GM23338 (cell line): ENCODE measurements around the gene IL22. TPM values are rescaled to one million over a fixed set of nuclear protein-coding genes. Genes with fewer than 3 reads are reported as not detected.

Experiments used
- ATAC-seq: fragments of 200-7000 bp; cut with Tn5 transposase; 3 replicates; pipeline ENCODE4 v1.9.1; 2020
- DNase-seq: peaks from one replicate; pipeline ENCODE4 v3.0.0-alpha.2; 2015; ENCODE audit warnings: low spot score
- H2AFZ ChIP-seq: fragments of 200-600 bp; sonication (generic); 2 replicates; pipeline ENCODE4 v1.8.0; 2016; ENCODE audit warnings: antibody characterized with exemption, mild to moderate bottlenecking, moderate library complexity
- H3F3A ChIP-seq: fragments of 200-600 bp; sonication (generic); replicated peaks from 2 replicates; pipeline ENCODE4 v1.8.0; 2017; ENCODE audit warnings: antibody characterized with exemption, mixed run types, low read depth
- H3K27ac ChIP-seq: fragments of 200-600 bp; sonication (generic); 2 replicates; pipeline ENCODE4 v1.6.1; 2016; ENCODE audit warnings: low read depth
- H3K27me3 ChIP-seq: fragments of 200-600 bp; sonication (generic); 2 replicates; pipeline ENCODE4 v1.8.0; 2016; ENCODE audit warnings: mild to moderate bottlenecking, mixed run types, moderate library complexity; ENCODE audit not compliant: insufficient read depth
- H3K36me3 ChIP-seq: fragments of 200-600 bp; sonication (generic); 2 replicates; pipeline ENCODE4 v1.8.0; 2016; ENCODE audit warnings: mild to moderate bottlenecking; ENCODE audit not compliant: insufficient read depth
- H3K4me1 ChIP-seq: fragments of 200-600 bp; sonication (generic); 2 replicates; pipeline ENCODE4 v1.8.0; 2016; ENCODE audit warnings: mild to moderate bottlenecking, moderate library complexity; ENCODE audit not compliant: insufficient read depth
- H3K4me2 ChIP-seq: fragments of 200-600 bp; sonication (generic); 2 replicates; pipeline ENCODE4 v1.7.1; 2017; ENCODE audit warnings: mixed run types
- H3K4me3 ChIP-seq: fragments of 200-600 bp; sonication (generic); 2 replicates; pipeline ENCODE4 v1.6.1; 2016; ENCODE audit warnings: mixed run types
- H3K79me2 ChIP-seq: fragments of 200-600 bp; sonication (generic); replicated peaks from 2 replicates; pipeline ENCODE4 v1.8.0; 2017; ENCODE audit warnings: mild to moderate bottlenecking; ENCODE audit not compliant: insufficient read depth
- H3K9me2 ChIP-seq: fragments of 200-600 bp; sonication (generic); 2 replicates; pipeline ENCODE4 v1.8.0; 2017; ENCODE audit not compliant: insufficient read depth
- H4K20me1 ChIP-seq: fragments of 200-600 bp; sonication (generic); replicated peaks from 2 replicates; pipeline ENCODE4 v1.8.0; 2017; ENCODE audit warnings: mild to moderate bottlenecking; ENCODE audit not compliant: insufficient read depth
- H3K27ac Mint-ChIP-seq: 2 replicates; pipeline ENCODE4 v1.8.0; 2020; ENCODE audit warnings: inconsistent platforms, mild to moderate bottlenecking, moderate library complexity, mixed read lengths
- H3K27me3 Mint-ChIP-seq: 3 replicates; pipeline ENCODE4 v1.8.0; 2022; ENCODE audit warnings: low read depth, mild to moderate bottlenecking, moderate library complexity, mixed read lengths, inconsistent platforms; ENCODE audit not compliant: insufficient read depth, poor library complexity
- H3K36me3 Mint-ChIP-seq: 3 replicates; pipeline ENCODE4 v1.8.0; 2021; ENCODE audit warnings: low read depth, mild to moderate bottlenecking, inconsistent platforms, moderate library complexity, mixed read lengths
- H3K4me1 Mint-ChIP-seq: 3 replicates; pipeline ENCODE4 v1.8.0; 2020; ENCODE audit warnings: mild to moderate bottlenecking, inconsistent platforms, mixed read lengths
- H3K4me3 Mint-ChIP-seq: 3 replicates; pipeline ENCODE4 v1.8.0; 2021; ENCODE audit warnings: moderate library complexity, mild to moderate bottlenecking, inconsistent platforms, mixed read lengths
- H3K9me3 Mint-ChIP-seq: 3 replicates; pipeline ENCODE4 v1.8.0; 2020; ENCODE audit warnings: moderate library complexity, mild to moderate bottlenecking, inconsistent platforms, mixed read lengths
- CREB1 ChIP-seq: fragments of 250-450 bp; sonication (Bioruptor Pico); IDR thresholded peaks from 2 replicates; pipeline ENCODE4 v1.5.0; 2020; ENCODE audit warnings: low read depth, mild to moderate bottlenecking, moderate library complexity
- CTCF ChIP-seq, 2 experiments: fragments of 200-600 bp in 1 of 2; sonication (generic) in 1 of 2; conservative IDR thresholded peaks; 2 replicates each; pipeline versions ENCODE4 v1.5.1 to v1.6.1; 2016 to 2017; ENCODE audit warnings: antibody characterized with exemption in 2 of 2, low read depth in 2 of 2, mild to moderate bottlenecking in 2 of 2, moderate library complexity in 1 of 2
- ETS1 ChIP-seq: IDR thresholded peaks from 2 replicates; pipeline ENCODE4 v1.6.1; 2016; ENCODE audit warnings: antibody characterized with exemption
- EZH2 ChIP-seq: fragments of 200-600 bp; sonication (generic); IDR thresholded peaks from one replicate; pipeline ENCODE4 v1.8.0; 2017; ENCODE audit warnings: antibody characterized with exemption, mild to moderate bottlenecking, low read depth; ENCODE audit not compliant: unreplicated experiment
- EZH2phosphoT487 ChIP-seq: fragments of 200-600 bp; sonication (generic); IDR thresholded peaks from one replicate; pipeline ENCODE4 v1.8.1; 2018; ENCODE audit warnings: antibody characterized with exemption; ENCODE audit not compliant: unreplicated experiment
- JUNB ChIP-seq: IDR thresholded peaks from one replicate; pipeline ENCODE4 v1.6.1; 2016; ENCODE audit warnings: antibody characterized with exemption; ENCODE audit not compliant: unreplicated experiment
- NANOG ChIP-seq: IDR thresholded peaks from 2 replicates; pipeline ENCODE4 v1.6.1; 2016; ENCODE audit warnings: antibody characterized with exemption, borderline replicate concordance
- POLR2AphosphoS5 ChIP-seq: IDR thresholded peaks from 2 replicates; pipeline ENCODE4 v1.6.1; 2016; ENCODE audit warnings: antibody characterized with exemption, low read depth
- REST ChIP-seq: IDR thresholded peaks from one replicate; pipeline ENCODE4 v1.6.1; 2018; ENCODE audit warnings: antibody characterized with exemption; ENCODE audit not compliant: unreplicated experiment
- STAT1 ChIP-seq: IDR thresholded peaks from one replicate; pipeline ENCODE4 v1.6.1; 2016; ENCODE audit warnings: antibody characterized with exemption; ENCODE audit not compliant: unreplicated experiment
- ZNF114 ChIP-seq: fragments of 250-450 bp; sonication (Bioruptor Pico); IDR thresholded peaks from 2 replicates; pipeline ENCODE4 v1.5.0; 2020; ENCODE audit warnings: mild to moderate bottlenecking, moderate library complexity
- ZNF331 ChIP-seq: fragments of 250-450 bp; sonication (Bioruptor Pico); IDR thresholded peaks from 2 replicates; pipeline ENCODE4 v1.5.0; 2020; ENCODE audit warnings: low read depth, mild to moderate bottlenecking, moderate library complexity
- ZNF462 ChIP-seq: fragments of 250-450 bp; sonication (Bioruptor Pico); IDR thresholded peaks from 2 replicates; pipeline ENCODE4 v1.5.0; 2020; ENCODE audit warnings: mild to moderate bottlenecking, moderate library complexity
- polyA plus RNA-seq: library from polyadenylated mRNA; unstranded; fragments of >200 nt; fragmentation: Nextera tagmentation; extraction: Ambion mirVana; gene quantifications from 2 replicates; pipeline ENCODE4 v1.2.1, GENCODE V29; 2016
- total RNA-seq: library from RNA; depleted of rRNA; stranded (reverse); fragments of >200 nt; shearing (Covaris generic); gene quantifications from 2 replicates; pipeline ENCODE4 v1.2.3, GENCODE V29; 2014

The IL22 gene
- total and polyA plus RNA-seq, 2 experiments from 2014 or later, result not detected

- Mint-ChIP-seq H3K9me3 (no peaks in the 10 kb centered on the region), H3K4me1 (peaks cover 18% of the 10 kb centered on the region), H3K4me3 (no peak overlapping the region), H3K27ac (no peak overlapping the region), H3K27me3 (no peaks in the 10 kb centered on the region), H3K36me3 (no peaks in the 10 kb centered on the region)
- Histone ChIP-seq H4K20me1 (no peaks in the 10 kb centered on the region), H3K27me3 (no peaks in the 10 kb centered on the region), H3K4me1 (peaks cover 7% of the 10 kb centered on the region; the same call in 1 of the 2 replicates), H2AFZ (peak overlapping the region; percentile 83; the same call in 1 of the 2 replicates), H3K36me3 (no peaks in the 10 kb centered on the region), H3F3A (no peaks in the 10 kb centered on the region), H3K79me2 (no peaks in the 10 kb centered on the region), H3K4me2 (no peak overlapping the region), H3K4me3 (no peak overlapping the region), H3K9me2 (no peaks in the 10 kb centered on the region; the same call in 1 of the 2 replicates), H3K27ac (no peak overlapping the region)
- no peak for DNase-seq
- TF ChIP-seq POLR2AphosphoS5, result no peak
- TF ChIP-seq ZNF462 (CRISPR knock-in tag), result no peak
- TF ChIP-seq STAT1, result no peak
- TF ChIP-seq NANOG, result no peak
- no peak for TF ChIP-seq CTCF (conservative IDR thresholded peaks at IDR 0.05; ENCODE audit: low read depth in 2 of 2)
- no peak for TF ChIP-seq EZH2
- no peak for TF ChIP-seq ETS1
- TF ChIP-seq ZNF114, result no peak
- no peak for TF ChIP-seq REST
- no peak for TF ChIP-seq EZH2phosphoT487
- no peak for TF ChIP-seq CREB1 (CRISPR knock-in tag)
- no peak for TF ChIP-seq ZNF331
- no peak for TF ChIP-seq JUNB
- no peak for ATAC-seq
Measured at GRCh38 chr12:68280240-68280639, 26.8 kb upstream of the IL22 start.
